HG03045 (cell line): ENCODE measurements around the gene LRMDA.
"Not testable (repeated sequence)": the region's sequence is repeated elsewhere in the genome, so short reads cannot be mapped to it uniquely, and the experiment has no call there.

ENCODE experiments used
- ATAC-seq: cut with Tn5 transposase; IDR thresholded peaks from one replicate; pipeline ENCODE4 v1.9.1; 2021; ENCODE audit warnings: mild to moderate bottlenecking, moderate library complexity; ENCODE audit not compliant: unreplicated experiment

LRMDA gene

GRCh38 chr10:76581506-76582256 is 1150.3 kb downstream of the LRMDA start:
- ATAC-seq, result no peak

- no peak for ATAC-seq
Observed at GRCh38 chr10:76582531-76582930, 1151.1 kb downstream of the LRMDA start.

GRCh38 chr10:76583711-76584161 is 1152.3 kb downstream of the LRMDA start:
- no peak for ATAC-seq

- ATAC-seq, result not testable (repeated sequence)
Observed at GRCh38 chr10:76584466-76584865, 1153.0 kb downstream of the LRMDA start.
